Kidney epithelial cell (primary cell): Measurements from ENCODE around the gene ZNF8. TPM values are rescaled to one million over a fixed set of nuclear protein-coding genes. Genes with fewer than 3 reads are reported as not detected.

Source experiments
- DNase-seq: peaks from one replicate; pipeline ENCODE4 v3.0.0-alpha.2; 2010; ENCODE audit warnings: low read depth
- H3K27me3 ChIP-seq: 2 replicates; pipeline ENCODE4 v1.6.0; 2011; ENCODE audit warnings: low read length; ENCODE audit not compliant: control insufficient read depth, insufficient read depth
- H3K36me3 ChIP-seq: 2 replicates; pipeline ENCODE4 v1.5.1; 2011; ENCODE audit warnings: low read length; ENCODE audit not compliant: control insufficient read depth, insufficient read depth
- H3K4me3 ChIP-seq: 2 replicates; pipeline ENCODE4 v1.5.1; 2011; ENCODE audit warnings: low read depth, mild to moderate bottlenecking, control low read depth, low read length
- total RNA-seq: library from RNA; depleted of rRNA; stranded (reverse); fragments of >200 nt; gene quantifications from 2 replicates; pipeline ENCODE4 v1.2.3, GENCODE V29; 2015
- TF ChIP-seq, protein P1 (sequence below): IDR thresholded peaks from 2 replicates; pipeline ENCODE4 v1.5.1; 2011; ENCODE audit warnings: mild to moderate bottlenecking, moderate library complexity, low read length, control low read depth, inconsistent platforms; ENCODE audit not compliant: insufficient read depth, poor library complexity, severe bottlenecking

ZNF8 gene
- total RNA-seq, 1 donor from 2014 or later, result 7.1 TPM

DNA sequence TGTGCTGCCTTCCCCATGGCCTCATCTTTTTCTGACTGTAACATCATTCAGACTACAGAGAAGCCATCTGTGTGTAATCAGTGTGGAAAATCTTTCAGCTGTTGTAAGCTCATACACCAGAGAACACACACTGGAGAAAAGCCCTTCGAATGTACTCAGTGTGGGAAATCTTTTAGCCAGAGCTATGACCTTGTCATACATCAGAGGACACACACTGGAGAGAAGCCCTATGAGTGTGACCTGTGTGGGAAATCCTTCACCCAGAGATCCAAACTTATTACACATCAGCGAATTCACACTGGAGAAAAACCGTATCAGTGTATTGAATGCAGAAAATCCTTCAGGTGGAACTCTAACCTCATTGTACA, 17.2 kb upstream of the ZNF8 start:
- TF ChIP-seq, protein P1, sequence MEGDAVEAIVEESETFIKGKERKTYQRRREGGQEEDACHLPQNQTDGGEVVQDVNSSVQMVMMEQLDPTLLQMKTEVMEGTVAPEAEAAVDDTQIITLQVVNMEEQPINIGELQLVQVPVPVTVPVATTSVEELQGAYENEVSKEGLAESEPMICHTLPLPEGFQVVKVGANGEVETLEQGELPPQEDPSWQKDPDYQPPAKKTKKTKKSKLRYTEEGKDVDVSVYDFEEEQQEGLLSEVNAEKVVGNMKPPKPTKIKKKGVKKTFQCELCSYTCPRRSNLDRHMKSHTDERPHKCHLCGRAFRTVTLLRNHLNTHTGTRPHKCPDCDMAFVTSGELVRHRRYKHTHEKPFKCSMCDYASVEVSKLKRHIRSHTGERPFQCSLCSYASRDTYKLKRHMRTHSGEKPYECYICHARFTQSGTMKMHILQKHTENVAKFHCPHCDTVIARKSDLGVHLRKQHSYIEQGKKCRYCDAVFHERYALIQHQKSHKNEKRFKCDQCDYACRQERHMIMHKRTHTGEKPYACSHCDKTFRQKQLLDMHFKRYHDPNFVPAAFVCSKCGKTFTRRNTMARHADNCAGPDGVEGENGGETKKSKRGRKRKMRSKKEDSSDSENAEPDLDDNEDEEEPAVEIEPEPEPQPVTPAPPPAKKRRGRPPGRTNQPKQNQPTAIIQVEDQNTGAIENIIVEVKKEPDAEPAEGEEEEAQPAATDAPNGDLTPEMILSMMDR, result no peak
- H3K36me3 ChIP-seq, result no peaks in the 10 kb centered on the region
- H3K4me3 ChIP-seq, result no peak overlapping the region
- H3K27me3 ChIP-seq, result no peaks in the 10 kb centered on the region
- DNase-seq, result no peak

DNA sequence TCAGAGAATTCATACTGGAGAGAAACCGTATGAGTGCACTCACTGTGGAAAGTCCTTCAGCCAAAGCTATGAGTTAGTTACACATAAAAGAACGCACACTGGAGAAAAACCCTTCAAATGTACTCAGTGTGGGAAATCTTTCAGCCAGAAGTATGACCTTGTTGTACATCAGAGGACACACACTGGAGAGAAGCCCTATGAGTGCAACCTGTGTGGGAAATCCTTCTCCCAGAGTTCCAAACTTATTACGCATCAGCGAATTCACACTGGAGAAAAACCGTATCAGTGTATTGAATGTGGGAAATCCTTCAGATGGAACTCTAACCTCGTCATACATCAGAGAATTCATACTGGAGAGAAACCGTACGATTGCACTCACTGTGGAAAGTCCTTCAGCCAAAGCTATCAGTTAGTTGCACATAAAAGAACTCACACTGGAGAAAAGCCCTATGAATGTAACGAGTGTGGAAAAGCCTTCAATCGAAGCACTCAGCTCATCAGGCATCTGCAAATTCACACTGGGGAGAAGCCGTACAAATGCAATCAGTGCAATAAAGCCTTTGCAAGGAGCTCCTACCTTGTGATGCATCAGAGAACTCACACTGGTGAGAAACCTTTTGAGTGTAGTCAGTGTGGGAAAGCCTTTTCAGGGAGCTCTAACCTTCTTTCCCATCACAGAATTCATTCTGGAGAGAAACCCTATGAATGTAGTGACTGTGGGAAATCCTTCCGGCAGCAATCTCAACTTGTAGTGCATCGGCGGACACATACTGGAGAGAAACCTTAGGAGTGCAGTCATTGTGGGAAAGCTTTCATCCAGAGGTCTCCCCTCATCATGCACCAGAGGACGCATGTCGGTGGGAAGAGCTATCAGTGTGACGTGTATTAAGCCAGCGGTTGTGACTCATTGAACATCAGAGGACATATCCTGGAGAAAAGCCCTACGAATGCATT, 16.5 kb upstream of the ZNF8 start:
- Histone ChIP-seq H3K27me3 (no peaks in the 10 kb centered on the region), H3K4me3 (no peak overlapping the region), H3K36me3 (no peaks in the 10 kb centered on the region)
- TF ChIP-seq, protein P1, result no peak
- no peak for DNase-seq

DNA sequence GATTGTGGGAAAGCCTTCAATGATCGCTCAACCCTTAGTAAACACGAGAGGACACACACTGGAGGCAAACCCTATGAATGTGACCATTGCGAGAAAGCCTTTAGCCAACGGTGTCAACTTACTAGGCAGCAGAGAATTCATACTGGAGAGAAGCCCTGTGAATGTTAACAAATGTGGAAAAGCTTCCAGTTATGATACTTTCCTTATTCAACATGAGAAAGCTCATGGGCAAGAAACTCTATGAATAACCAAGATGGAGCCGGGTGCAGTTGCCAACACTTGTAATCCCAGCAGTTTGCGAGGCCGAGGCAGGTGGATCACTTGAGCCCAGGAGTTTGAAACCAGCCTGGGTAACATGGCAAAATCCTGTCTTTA, 15.8 kb upstream of the ZNF8 start:
- H3K36me3 ChIP-seq, result no peaks in the 10 kb centered on the region
- TF ChIP-seq, protein P1, result no peak
- DNase-seq, result no peak

DNA sequence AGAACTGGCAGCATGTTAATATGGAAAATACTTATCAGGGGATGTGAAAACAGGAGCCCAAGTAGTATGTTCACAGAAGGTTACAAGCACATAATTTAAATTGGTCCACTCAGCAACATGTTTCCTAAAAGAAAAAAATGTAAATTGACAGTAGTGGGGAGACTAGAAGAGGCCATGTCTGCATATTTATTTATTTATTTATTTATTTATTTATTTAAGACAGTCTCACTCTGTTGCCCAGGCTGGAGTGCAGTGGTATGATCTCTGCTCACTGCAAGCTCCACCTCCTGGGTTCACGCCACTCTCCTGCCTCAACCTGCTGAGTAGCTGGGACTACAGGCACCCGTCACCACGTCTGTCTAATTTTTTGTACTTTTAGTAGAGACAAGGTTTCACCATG, 13.7 kb upstream of the ZNF8 start:
- H3K27me3 ChIP-seq, result no peaks in the 10 kb centered on the region
- H3K36me3 ChIP-seq, result no peaks in the 10 kb centered on the region
- no peak for DNase-seq
- TF ChIP-seq, protein P1, result no peak
- no peak overlapping the region for H3K4me3 ChIP-seq

More for the DNA sequence above, 15.8 kb upstream of the ZNF8 start:
- H3K27me3 ChIP-seq, result no peaks in the 10 kb centered on the region
- H3K4me3 ChIP-seq, result no peak overlapping the region

DNA sequence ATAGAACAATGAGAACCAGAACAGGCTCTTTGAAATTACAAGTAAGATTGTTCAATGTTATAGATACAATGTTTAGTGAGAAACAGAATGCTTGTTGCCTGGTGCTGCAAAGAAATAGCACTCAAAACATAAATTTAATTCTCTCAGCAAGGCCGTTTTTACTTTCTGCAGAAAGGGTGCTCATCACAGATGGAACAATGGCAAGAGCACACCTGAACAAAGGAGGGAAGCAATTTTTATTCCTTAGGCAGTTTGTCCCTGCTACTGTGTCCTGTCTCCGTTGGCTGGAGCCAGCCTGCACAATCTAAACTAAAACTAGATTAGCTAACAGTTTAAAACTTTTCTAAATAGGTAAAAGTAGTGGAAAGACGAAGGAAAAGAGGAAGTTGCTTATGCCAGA, 10.4 kb upstream of the ZNF8 start:
- no peaks in the 10 kb centered on the region for H3K27me3 ChIP-seq
- TF ChIP-seq, protein P1, result no peak
- no peak for DNase-seq
- H3K4me3 ChIP-seq, result no peak overlapping the region
- H3K36me3 ChIP-seq, result no peaks in the 10 kb centered on the region
